Activated naive CD8-positive, alpha-beta T cell treated with anti-CD3 and anti-CD28 coated beads for 36 hours (primary cell): Measurements from ENCODE around the gene ZBTB21. TPM values are rescaled to one million over a fixed set of nuclear protein-coding genes. Genes with fewer than 3 reads are reported as not detected.

Source experiments
- DNase-seq: peaks from one replicate; pipeline ENCODE4 v3.0.0; 2021
- H3K27ac Mint-ChIP-seq: one replicate; pipeline ENCODE4 v1.8.0; 2022; ENCODE audit warnings: mild to moderate bottlenecking, moderate library complexity, mixed read lengths
- H3K27me3 Mint-ChIP-seq: one replicate; pipeline ENCODE4 v1.8.0; 2022; ENCODE audit warnings: mild to moderate bottlenecking, mixed read lengths
- H3K36me3 Mint-ChIP-seq: one replicate; pipeline ENCODE4 v1.8.0; 2021; ENCODE audit warnings: mild to moderate bottlenecking, mixed read lengths
- H3K4me1 Mint-ChIP-seq: one replicate; pipeline ENCODE4 v1.8.0; 2021; ENCODE audit warnings: mixed read lengths
- H3K4me3 Mint-ChIP-seq: one replicate; pipeline ENCODE4 v1.8.0; 2022; ENCODE audit warnings: mild to moderate bottlenecking, moderate library complexity, mixed read lengths
- H3K9me3 Mint-ChIP-seq: one replicate; pipeline ENCODE4 v1.8.0; 2022; ENCODE audit warnings: mixed read lengths
- total RNA-seq, 2 experiments: library from RNA; stranded (reverse); gene quantifications; one replicate each; pipeline ENCODE4 v1.2.3, GENCODE V29; 2021

ZBTB21 gene
- total RNA-seq, 2 experiments from 2014 or later, result 29.6 to 29.7 TPM

DNA sequence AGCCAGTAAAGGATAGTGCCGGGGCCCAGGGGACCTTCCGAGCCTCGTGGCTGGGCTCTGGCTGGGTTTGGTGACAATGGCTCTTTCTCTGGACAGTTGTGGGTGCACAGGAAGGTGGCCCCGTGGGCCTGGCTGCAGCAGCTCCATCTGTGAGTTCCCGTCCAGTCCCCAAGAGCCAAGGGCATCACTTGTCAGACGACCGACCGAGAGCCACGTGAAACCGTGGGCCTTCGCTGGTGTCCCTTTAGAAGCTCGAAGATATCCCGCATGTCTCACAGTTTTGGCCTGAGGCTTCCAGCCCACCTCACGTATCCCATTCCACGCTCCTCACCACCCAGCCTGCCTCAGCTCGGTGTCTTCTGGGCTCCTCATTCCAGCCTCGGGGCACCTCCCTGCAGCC, 33.8 kb upstream of the ZBTB21 start:
- DNase-seq, result no peak
- no peaks in the 10 kb centered on the region for H3K27me3 Mint-ChIP-seq
- H3K4me1 Mint-ChIP-seq, result peaks cover 7% of the 10 kb centered on the region
- no peaks in the 10 kb centered on the region for H3K9me3 Mint-ChIP-seq
- no peak overlapping the region for H3K4me3 Mint-ChIP-seq
- no peaks in the 10 kb centered on the region for H3K36me3 Mint-ChIP-seq
- no peak overlapping the region for H3K27ac Mint-ChIP-seq

DNA sequence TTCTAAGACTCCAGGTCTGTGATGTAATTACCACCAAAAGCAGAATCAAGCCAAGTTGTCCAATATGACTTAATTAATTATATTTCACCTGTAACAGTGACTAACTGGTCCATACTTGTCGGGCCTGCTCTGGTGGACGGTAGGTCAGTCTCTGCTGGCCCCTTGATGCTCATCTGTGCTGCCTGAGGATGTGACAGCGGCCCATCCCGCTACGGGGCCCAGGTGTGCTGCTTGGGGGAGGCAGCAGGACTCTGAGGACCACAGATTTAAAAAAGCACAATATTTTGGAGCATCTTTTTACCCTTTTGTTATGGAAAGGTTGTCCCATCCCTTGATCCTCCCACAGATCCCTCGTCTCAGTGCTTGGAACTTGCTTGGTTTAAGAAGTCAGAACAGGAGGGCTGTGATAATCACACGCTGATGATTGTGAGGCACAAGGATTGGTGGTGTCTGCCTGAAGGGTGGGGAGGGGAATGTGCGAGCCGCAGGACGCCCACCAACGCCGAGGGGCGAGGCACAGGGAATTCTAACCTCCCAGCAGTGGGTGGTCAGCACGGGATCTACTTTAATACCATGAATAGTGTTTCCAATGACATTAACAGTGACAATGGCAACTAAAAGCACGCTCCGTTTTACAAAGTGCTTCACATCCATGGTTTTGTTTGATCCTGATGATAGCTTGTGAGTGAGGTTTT, 33.2 kb upstream of the ZBTB21 start:
- no peak for DNase-seq
- Mint-ChIP-seq H3K36me3 (no peaks in the 10 kb centered on the region), H3K4me1 (peaks cover 10% of the 10 kb centered on the region), H3K9me3 (no peaks in the 10 kb centered on the region), H3K4me3 (no peak overlapping the region), H3K27ac (no peak overlapping the region), H3K27me3 (no peaks in the 10 kb centered on the region)

DNA sequence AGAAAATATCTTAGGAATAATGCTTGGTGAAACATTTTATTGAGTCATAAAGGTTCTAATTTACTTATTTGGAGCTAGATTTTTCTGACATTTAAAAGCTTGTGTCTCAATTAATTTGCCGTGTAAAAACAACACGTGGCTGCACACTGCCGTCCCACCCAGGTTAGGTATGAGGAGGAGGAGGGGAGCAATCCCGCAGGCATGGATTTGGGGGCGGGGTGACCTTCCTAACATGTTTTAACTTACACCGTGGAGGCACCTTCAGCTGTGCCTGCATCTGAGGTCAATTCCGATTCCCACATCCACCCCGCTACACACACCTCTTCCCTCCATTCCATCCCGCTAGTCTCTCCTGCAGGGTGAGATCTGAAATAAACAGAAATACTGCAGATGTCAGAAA, 32.5 kb upstream of the ZBTB21 start:
- H3K4me3 Mint-ChIP-seq, result no peak overlapping the region
- H3K36me3 Mint-ChIP-seq, result no peaks in the 10 kb centered on the region
- no peak overlapping the region for H3K27ac Mint-ChIP-seq

DNA sequence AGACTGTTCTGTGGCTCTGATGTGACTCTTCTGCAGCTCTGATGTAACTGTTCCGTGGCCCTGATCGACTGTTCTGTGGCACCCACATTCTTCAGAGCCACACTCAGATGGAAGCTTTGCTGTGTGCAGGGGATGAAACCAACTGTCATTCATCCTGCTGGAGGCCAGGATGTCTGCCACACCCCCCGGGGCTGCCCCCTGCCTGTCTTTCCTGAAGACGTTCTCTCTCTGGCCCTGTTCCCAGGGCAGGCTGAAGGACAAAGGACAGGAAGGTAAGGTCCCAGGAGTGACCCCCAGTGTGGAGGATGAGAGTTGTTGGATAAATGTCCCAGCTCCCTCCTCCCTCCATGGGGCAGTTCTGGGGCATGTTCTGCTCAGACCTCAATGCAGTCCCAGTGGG, 31.6 kb upstream of the ZBTB21 start:
- Mint-ChIP-seq H3K9me3 (no peaks in the 10 kb centered on the region), H3K27ac (no peak overlapping the region), H3K4me1 (peaks cover 10% of the 10 kb centered on the region), H3K36me3 (no peaks in the 10 kb centered on the region), H3K4me3 (no peak overlapping the region), H3K27me3 (no peaks in the 10 kb centered on the region)
- DNase-seq, result no peak

More for the DNA sequence above, 32.5 kb upstream of the ZBTB21 start:
- no peaks in the 10 kb centered on the region for H3K27me3 Mint-ChIP-seq
- peaks cover 10% of the 10 kb centered on the region for H3K4me1 Mint-ChIP-seq
- H3K9me3 Mint-ChIP-seq, result no peaks in the 10 kb centered on the region
- no peak for DNase-seq

DNA sequence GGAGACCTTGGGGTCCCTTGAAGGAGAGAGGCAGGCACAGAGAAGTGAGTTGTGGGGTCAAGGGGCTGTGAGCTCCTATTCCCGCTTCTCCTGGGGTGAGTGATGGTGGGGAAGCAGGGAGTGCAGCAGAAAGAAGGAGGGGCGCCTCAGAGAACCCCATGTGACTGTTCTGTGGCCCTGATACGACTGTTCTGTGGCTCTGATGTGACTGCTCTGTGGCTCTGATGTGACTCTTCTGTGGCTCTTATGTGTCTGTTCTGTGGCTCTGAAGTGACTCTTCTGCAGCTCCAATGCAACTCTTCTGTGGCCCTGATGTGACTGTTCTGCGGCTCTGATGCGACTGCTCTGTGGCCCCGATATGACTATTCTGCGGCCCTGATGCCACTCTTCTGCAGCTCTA, 31.1 kb upstream of the ZBTB21 start:
- H3K27me3 Mint-ChIP-seq, result no peaks in the 10 kb centered on the region
- peaks cover 10% of the 10 kb centered on the region for H3K4me1 Mint-ChIP-seq
- H3K36me3 Mint-ChIP-seq, result no peaks in the 10 kb centered on the region
- H3K9me3 Mint-ChIP-seq, result no peaks in the 10 kb centered on the region
- H3K27ac Mint-ChIP-seq, result no peak overlapping the region
- H3K4me3 Mint-ChIP-seq, result no peak overlapping the region
- no peak for DNase-seq

- Mint-ChIP-seq H3K27ac (no peak overlapping the region), H3K4me1 (peaks cover 10% of the 10 kb centered on the region), H3K4me3 (no peak overlapping the region), H3K36me3 (no peaks in the 10 kb centered on the region), H3K9me3 (no peaks in the 10 kb centered on the region), H3K27me3 (no peaks in the 10 kb centered on the region)
- no peak for DNase-seq
Observed at GRCh38 chr21:42040411-42041180, 30.4 kb upstream of the ZBTB21 start.

DNA sequence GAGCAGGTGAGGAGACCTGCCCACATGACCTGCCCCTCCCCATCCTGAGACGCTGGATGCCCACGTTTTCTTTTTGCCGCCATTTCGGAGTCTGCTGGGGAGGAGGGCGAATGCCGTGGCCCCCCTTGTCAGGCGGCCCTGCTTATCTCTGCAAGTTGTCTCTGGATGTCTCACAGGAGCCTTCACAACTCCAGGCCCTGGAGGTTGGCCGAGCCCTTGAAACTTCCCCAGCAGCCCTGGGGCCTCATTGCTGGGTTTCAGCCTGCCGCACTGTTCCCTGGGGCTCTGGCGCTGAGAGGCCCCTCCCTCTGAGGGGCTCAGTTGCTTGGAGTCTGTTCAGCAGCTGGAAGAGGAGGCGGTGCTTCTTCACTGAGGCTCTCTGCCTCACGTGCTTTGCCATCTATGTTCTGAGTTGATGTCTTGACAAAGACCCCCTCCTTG, 29.8 kb upstream of the ZBTB21 start:
- Mint-ChIP-seq H3K4me3 (no peak overlapping the region), H3K9me3 (no peaks in the 10 kb centered on the region), H3K4me1 (peaks cover 10% of the 10 kb centered on the region), H3K27ac (no peak overlapping the region), H3K36me3 (no peaks in the 10 kb centered on the region), H3K27me3 (no peaks in the 10 kb centered on the region)
- DNase-seq, result no peak

DNA sequence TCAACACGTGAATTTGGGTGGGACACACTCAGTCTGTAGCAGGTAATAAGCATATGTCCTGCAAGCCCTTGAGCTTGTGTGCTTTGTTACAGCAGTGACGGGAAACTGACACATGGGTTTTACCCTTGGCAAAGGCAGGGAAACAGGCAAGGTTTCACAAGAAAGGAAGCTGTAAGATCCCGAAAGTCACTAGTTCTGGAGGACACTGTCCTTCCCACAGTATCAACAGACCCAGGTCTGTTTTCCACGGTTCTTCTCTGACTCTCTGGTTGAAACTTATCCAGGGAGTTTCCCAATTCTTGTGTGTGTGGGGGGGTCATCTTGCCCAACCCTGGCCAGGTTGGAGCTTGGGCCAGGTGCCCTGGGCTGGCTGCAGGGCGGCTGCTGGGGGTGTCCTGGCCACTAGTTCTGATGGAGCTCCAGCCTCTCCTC, 29.3 kb upstream of the ZBTB21 start:
- DNase-seq, result no peak
- no peaks in the 10 kb centered on the region for H3K9me3 Mint-ChIP-seq
- peaks cover 10% of the 10 kb centered on the region for H3K4me1 Mint-ChIP-seq
- no peak overlapping the region for H3K4me3 Mint-ChIP-seq
- H3K27me3 Mint-ChIP-seq, result no peaks in the 10 kb centered on the region
- H3K36me3 Mint-ChIP-seq, result no peaks in the 10 kb centered on the region
- H3K27ac Mint-ChIP-seq, result no peak overlapping the region

- Mint-ChIP-seq H3K4me3 (no peak overlapping the region), H3K27ac (no peak overlapping the region), H3K9me3 (no peaks in the 10 kb centered on the region), H3K4me1 (peaks cover 10% of the 10 kb centered on the region), H3K27me3 (no peaks in the 10 kb centered on the region), H3K36me3 (no peaks in the 10 kb centered on the region)
- no peak for DNase-seq
Observed at GRCh38 chr21:42038826-42039425, 28.8 kb upstream of the ZBTB21 start.

DNA sequence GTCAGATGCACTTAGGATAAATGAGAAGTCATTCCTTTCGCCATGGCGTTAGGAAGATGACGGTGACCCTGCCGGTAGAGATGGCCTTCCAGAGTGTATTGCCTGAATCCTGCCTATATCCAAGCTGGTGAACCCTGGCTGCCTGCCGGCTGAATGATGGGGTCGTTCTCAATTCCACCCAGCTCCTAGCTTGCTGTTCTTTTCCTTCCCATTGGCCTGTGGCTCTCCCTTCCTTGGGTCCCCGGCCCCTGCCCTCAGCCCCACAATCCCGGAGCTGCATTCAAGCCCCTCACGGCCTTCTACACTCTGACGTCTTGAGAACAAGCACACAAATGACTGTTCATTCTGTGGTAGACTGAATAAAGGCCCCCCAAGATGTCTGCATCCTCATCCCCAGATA, 28.2 kb upstream of the ZBTB21 start:
- H3K9me3 Mint-ChIP-seq, result no peaks in the 10 kb centered on the region
- H3K4me3 Mint-ChIP-seq, result no peak overlapping the region
- DNase-seq, result no peak
- H3K4me1 Mint-ChIP-seq, result peaks cover 10% of the 10 kb centered on the region
- no peaks in the 10 kb centered on the region for H3K36me3 Mint-ChIP-seq
- no peaks in the 10 kb centered on the region for H3K27me3 Mint-ChIP-seq
- no peak overlapping the region for H3K27ac Mint-ChIP-seq

- no peak overlapping the region for H3K27ac Mint-ChIP-seq
- H3K4me1 Mint-ChIP-seq, result peaks cover 10% of the 10 kb centered on the region
- no peak overlapping the region for H3K4me3 Mint-ChIP-seq
- no peaks in the 10 kb centered on the region for H3K36me3 Mint-ChIP-seq
- H3K27me3 Mint-ChIP-seq, result no peaks in the 10 kb centered on the region
- H3K9me3 Mint-ChIP-seq, result no peaks in the 10 kb centered on the region
- DNase-seq, result no peak
Observed at GRCh38 chr21:42037943-42038342, 27.8 kb upstream of the ZBTB21 start.

GRCh38 chr21:42037516-42037915, 27.4 kb upstream of the ZBTB21 start:
- Mint-ChIP-seq H3K4me1 (peaks cover 10% of the 10 kb centered on the region), H3K36me3 (no peaks in the 10 kb centered on the region), H3K9me3 (no peaks in the 10 kb centered on the region), H3K27ac (no peak overlapping the region), H3K4me3 (no peak overlapping the region), H3K27me3 (no peaks in the 10 kb centered on the region)
- DNase-seq, result no peak

- Mint-ChIP-seq H3K4me3 (no peak overlapping the region), H3K36me3 (no peaks in the 10 kb centered on the region), H3K4me1 (peaks cover 6% of the 10 kb centered on the region), H3K27ac (no peak overlapping the region), H3K27me3 (no peaks in the 10 kb centered on the region), H3K9me3 (no peaks in the 10 kb centered on the region)
- DNase-seq, result no peak
Observed at GRCh38 chr21:42036313-42036712, 26.2 kb upstream of the ZBTB21 start.

- DNase-seq, result no peak
- no peaks in the 10 kb centered on the region for H3K27me3 Mint-ChIP-seq
- H3K4me1 Mint-ChIP-seq, result no peaks in the 10 kb centered on the region
- H3K27ac Mint-ChIP-seq, result no peak overlapping the region
- H3K9me3 Mint-ChIP-seq, result no peaks in the 10 kb centered on the region
- H3K36me3 Mint-ChIP-seq, result no peaks in the 10 kb centered on the region
- H3K4me3 Mint-ChIP-seq, result no peak overlapping the region
Observed at GRCh38 chr21:42032968-42033367, 22.8 kb upstream of the ZBTB21 start.

- no peak for DNase-seq
- H3K9me3 Mint-ChIP-seq, result no peaks in the 10 kb centered on the region
- H3K4me3 Mint-ChIP-seq, result no peak overlapping the region
- H3K27me3 Mint-ChIP-seq, result no peaks in the 10 kb centered on the region
- H3K27ac Mint-ChIP-seq, result no peak overlapping the region
- H3K4me1 Mint-ChIP-seq, result no peaks in the 10 kb centered on the region
- H3K36me3 Mint-ChIP-seq, result no peaks in the 10 kb centered on the region
Observed at GRCh38 chr21:42032266-42032665, 22.1 kb upstream of the ZBTB21 start.
